Transverse colon (tissue), 4 donors: ENCODE measurements around the gene LPIN2. TPM values are rescaled to one million over a fixed set of nuclear protein-coding genes. Genes with fewer than 3 reads are reported as not detected.

Source experiments
- DNase-seq: peaks from one replicate; pipeline ENCODE4 v3.0.0-alpha.2; 2019
- H3K27ac ChIP-seq, 4 donors: fragments of 200-600 bp; sonication (generic); 2 replicates each; pipeline ENCODE4 v1.5.1; 2016 to 2018; ENCODE audit warnings: inconsistent platforms in 4 of 4
- H3K27me3 ChIP-seq: fragments of 200-600 bp; sonication (generic); 2 replicates; pipeline ENCODE4 v1.5.1; 2017; ENCODE audit warnings: inconsistent platforms
- H3K36me3 ChIP-seq, 4 donors: fragments of 200-600 bp; sonication (generic); 2 replicates each; pipeline ENCODE4 v1.5.1; 2017 to 2019; ENCODE audit warnings: inconsistent platforms in 4 of 4
- H3K4me1 ChIP-seq, 4 donors: fragments of 200-600 bp; sonication (generic); 2 replicates each; pipeline ENCODE4 v1.5.1; 2017 to 2020; ENCODE audit warnings: inconsistent platforms in 4 of 4
- H3K4me3 ChIP-seq, 4 donors: fragments of 200-600 bp; sonication (generic); 1 replicate in 1 of 4; 2 replicates in 3 of 4; pipeline versions ENCODE4 v1.5.1 to v1.6.1; 2017 to 2019; ENCODE audit warnings: inconsistent platforms in 4 of 4
- H3K9me3 ChIP-seq, 2 donors: fragments of 200-600 bp; sonication (generic); 2 replicates each; pipeline ENCODE4 v1.5.1; 2017 to 2019; ENCODE audit warnings: inconsistent platforms in 2 of 2
- EP300 ChIP-seq: sonication (generic); formaldehyde crosslinking; IDR thresholded peaks from one replicate; pipeline ENCODE4 v1.6.1; 2017; ENCODE audit warnings: antibody characterized with exemption, low read depth
- POLR2A ChIP-seq: fragments of 450-650 bp; IDR thresholded peaks from one replicate; pipeline ENCODE4 v1.6.1; 2016; ENCODE audit warnings: antibody characterized with exemption, mild to moderate bottlenecking, moderate library complexity
- POLR2AphosphoS5 ChIP-seq, 3 donors: sonication (generic); formaldehyde crosslinking; IDR thresholded peaks; one replicate each; pipeline ENCODE4 v1.6.1; 2016; ENCODE audit warnings: antibody characterized with exemption in 3 of 3
- WGBS, 2 donors: methylation state at CpG; one replicate each; pipeline ENCODE4 v1.1.5; 2018; ENCODE audit warnings: low coverage in 1 of 2; 5-methylcytosine and 5-hydroxymethylcytosine counted together
- in situ Hi-C, 4 donors: fragments of 200-750 bp; cut with MboI; loops; one replicate each; pipeline versions ENCODE4 v1.15.0 to v1.15.1; 2017; ENCODE audit warnings: low sequenced_read_pairs in 3 of 4, low pct_ligation_motif_present in 1 of 4, low pct_unique_long_range_greater_than_20kb in 1 of 4
- intact Hi-C: fragments of 100-400 bp; cut with DNase I; formaldehyde crosslinking; loops from one replicate; pipeline ENCODE4 v1.15.1; 2023; ENCODE audit warnings: low total_unique reads
- small RNA-seq, 4 donors: library from RNA; depleted of rRNA; stranded (forward); fragments of <200 nt; gene quantifications; one replicate each; pipeline ENCODE3, GENCODE V24; 2016
- total RNA-seq, 4 donors: library from RNA; depleted of rRNA; stranded (reverse); fragments of >200 nt; gene quantifications; one replicate each; pipeline ENCODE4 v1.1.0, GENCODE V29; 2016
- TF ChIP-seq, protein P1 (sequence below), 5 experiments: fragments of 200-600 bp in 3 of 5; fragments of 450-650 bp in 2 of 5; sonication (generic) in 3 of 5; IDR thresholded peaks; 1 replicate in 2 of 5; 2 replicates in 3 of 5; pipeline ENCODE4 v1.5.1; 2016 to 2017; ENCODE audit warnings: antibody characterized with exemption in 5 of 5, inconsistent platforms in 3 of 5, mild to moderate bottlenecking in 2 of 5, moderate library complexity in 1 of 5

The LPIN2 gene
- total RNA-seq, 4 donors from 2014 or later = 11.1 to 151 (median 87.0) TPM

DNA sequence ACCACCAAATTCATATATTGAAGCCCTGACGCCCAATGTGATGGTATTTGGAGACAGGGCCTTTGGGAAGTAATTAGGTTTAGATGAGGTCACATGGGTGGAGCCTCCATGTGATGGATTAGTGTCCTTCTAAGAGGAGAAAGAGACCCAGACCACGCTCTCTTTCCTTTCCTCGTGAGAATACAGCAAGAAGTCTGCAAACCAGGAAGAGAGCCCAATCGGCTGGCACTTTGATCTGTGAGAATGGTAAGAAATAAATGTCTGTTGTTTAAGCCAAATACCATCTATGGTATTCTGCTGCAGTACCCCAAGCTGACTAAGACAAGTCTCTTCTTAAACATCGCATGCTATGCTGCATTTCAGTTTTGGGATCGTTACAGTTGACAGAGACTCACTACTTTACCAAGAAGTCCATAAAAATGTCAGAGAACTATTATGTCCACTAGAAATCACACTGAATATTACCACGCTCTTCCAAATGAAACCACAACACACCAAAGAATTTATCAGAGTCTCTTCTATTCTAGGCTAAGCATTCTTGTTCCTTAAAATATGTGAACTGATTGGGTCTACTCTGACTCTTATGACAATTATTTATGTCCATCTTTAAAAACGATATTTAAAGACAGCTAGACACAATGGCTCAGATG is 48.5 kb downstream of the LPIN2 start:
- Histone ChIP-seq H3K4me1 (peaks cover 17 to 61% (median 25%) of the 10 kb centered on the region in 4 donors), H3K27me3 (no peaks in the 10 kb centered on the region), H3K27ac (peak overlapping the region in 1 of 4 donors; percentile 13), H3K9me3 (no peaks in the 10 kb centered on the region), H3K36me3 (peaks cover 0 to 1% (median 0%) of the 10 kb centered on the region in 4 donors), H3K4me3 (no peak overlapping the region)
- no peak for DNase-seq
- TF ChIP-seq POLR2AphosphoS5 (IDR thresholded peaks at IDR 0.05) (no peak), POLR2A (no peak), EP300 (no peak)
- TF ChIP-seq, protein P1, sequence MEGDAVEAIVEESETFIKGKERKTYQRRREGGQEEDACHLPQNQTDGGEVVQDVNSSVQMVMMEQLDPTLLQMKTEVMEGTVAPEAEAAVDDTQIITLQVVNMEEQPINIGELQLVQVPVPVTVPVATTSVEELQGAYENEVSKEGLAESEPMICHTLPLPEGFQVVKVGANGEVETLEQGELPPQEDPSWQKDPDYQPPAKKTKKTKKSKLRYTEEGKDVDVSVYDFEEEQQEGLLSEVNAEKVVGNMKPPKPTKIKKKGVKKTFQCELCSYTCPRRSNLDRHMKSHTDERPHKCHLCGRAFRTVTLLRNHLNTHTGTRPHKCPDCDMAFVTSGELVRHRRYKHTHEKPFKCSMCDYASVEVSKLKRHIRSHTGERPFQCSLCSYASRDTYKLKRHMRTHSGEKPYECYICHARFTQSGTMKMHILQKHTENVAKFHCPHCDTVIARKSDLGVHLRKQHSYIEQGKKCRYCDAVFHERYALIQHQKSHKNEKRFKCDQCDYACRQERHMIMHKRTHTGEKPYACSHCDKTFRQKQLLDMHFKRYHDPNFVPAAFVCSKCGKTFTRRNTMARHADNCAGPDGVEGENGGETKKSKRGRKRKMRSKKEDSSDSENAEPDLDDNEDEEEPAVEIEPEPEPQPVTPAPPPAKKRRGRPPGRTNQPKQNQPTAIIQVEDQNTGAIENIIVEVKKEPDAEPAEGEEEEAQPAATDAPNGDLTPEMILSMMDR (IDR thresholded peaks at IDR 0.05) = no peak
- WGBS, 2 donors = 78 to 79% methylated on average over 7 to 8 of the region's 8 CpGs
- intact Hi-C loops = no loop called here
- in situ Hi-C loops = no loop called here

Small RNAs within 50 kb of the gene (small RNA-seq; reads per million reads assigned to genes)
- gene RF00156 = 0 reads per million in 4 donors

Other genes starting within 250 kb of the LPIN2 start
- 100 to 1,000 TPM in 1 of 4 donors, 10 to 100 TPM in 3; 12.0 to 145 (median 56.5) TPM for gene EMILIN2, start 166.1 kb downstream of the LPIN2 start, total RNA-seq
- 10 to 100 TPM in 1 of 4 donors, 1 to 10 TPM in 3; 6.0 to 30.4 (median 7.7) TPM for gene MYOM1, start 206.8 kb upstream of the LPIN2 start, total RNA-seq
- gene MYL12A, start 234.7 kb upstream of the LPIN2 start, total RNA-seq = 100 to 1,000 TPM; 257 to 511 (median 338) TPM
- 100 to 1,000 TPM in 3 of 4 donors, 10 to 100 TPM in 1; 78.2 to 558 (median 337) TPM for gene MYL12B, start 249.0 kb upstream of the LPIN2 start, total RNA-seq